Measurements from ENCODE around the gene BTF3L4. TPM values are rescaled to one million over a fixed set of nuclear protein-coding genes. Genes with fewer than 3 reads are reported as not detected.

BTF3L4 gene
- total RNA-seq, 1 donor from 2014 or later = 74.3 TPM

GRCh38 chr1:52096216-52096615 lies 40.1 kb downstream of the BTF3L4 start:
- Mint-ChIP-seq H3K27me3 (ENCODE audit: low read depth) (peaks cover 21% of the 10 kb centered on the region), H3K4me3 (no peak overlapping the region), H3K27ac (ENCODE audit: unreplicated experiment) (no peak overlapping the region), H3K4me1 (peaks cover 13% of the 10 kb centered on the region), H3K36me3 (ENCODE audit: low read depth) (peaks cover 3% of the 10 kb centered on the region), H3K9me3 (peaks cover 2% of the 10 kb centered on the region)
- DNase-seq (ENCODE audit: low read depth, low spot score) = no peak
- no peak for TF ChIP-seq CTCF (conservative IDR thresholded peaks at IDR 0.05)

- H3K36me3 Mint-ChIP-seq (ENCODE audit: low read depth) = no peaks in the 10 kb centered on the region
- no peak for TF ChIP-seq CTCF (conservative IDR thresholded peaks at IDR 0.05)
- H3K27me3 Mint-ChIP-seq (ENCODE audit: low read depth) = peaks cover 29% of the 10 kb centered on the region
- H3K4me1 Mint-ChIP-seq = peaks cover 13% of the 10 kb centered on the region
- no peak overlapping the region for H3K27ac Mint-ChIP-seq (ENCODE audit: unreplicated experiment)
- H3K9me3 Mint-ChIP-seq = peaks cover 2% of the 10 kb centered on the region
- H3K4me3 Mint-ChIP-seq = peak overlapping the region; percentile 18
- peak; percentile 31 for DNase-seq (ENCODE audit: low read depth, low spot score)
Observed at GRCh38 chr1:52098139-52098871, 42.2 kb downstream of the BTF3L4 start.

GRCh38 chr1:52102336-52103013 lies 46.4 kb downstream of the BTF3L4 start:
- H3K27ac Mint-ChIP-seq (ENCODE audit: unreplicated experiment) = no peak overlapping the region
- DNase-seq (ENCODE audit: low read depth, low spot score) = no peak
- H3K9me3 Mint-ChIP-seq = no peaks in the 10 kb centered on the region
- peaks cover 11% of the 10 kb centered on the region for H3K4me1 Mint-ChIP-seq
- H3K36me3 Mint-ChIP-seq (ENCODE audit: low read depth) = no peaks in the 10 kb centered on the region
- TF ChIP-seq CTCF (conservative IDR thresholded peaks at IDR 0.05) = no peak
- peaks cover 23% of the 10 kb centered on the region for H3K27me3 Mint-ChIP-seq (ENCODE audit: low read depth)
- no peak overlapping the region for H3K4me3 Mint-ChIP-seq

GRCh38 chr1:52111492-52111891 lies 55.4 kb downstream of the BTF3L4 start:
- H3K9me3 Mint-ChIP-seq = no peaks in the 10 kb centered on the region
- H3K4me1 Mint-ChIP-seq = no peaks in the 10 kb centered on the region
- peaks cover 5% of the 10 kb centered on the region for H3K27me3 Mint-ChIP-seq (ENCODE audit: low read depth)
- DNase-seq (ENCODE audit: low read depth, low spot score) = no peak
- no peaks in the 10 kb centered on the region for H3K36me3 Mint-ChIP-seq (ENCODE audit: low read depth)
- no peak overlapping the region for H3K4me3 Mint-ChIP-seq
- no peak overlapping the region for H3K27ac Mint-ChIP-seq (ENCODE audit: unreplicated experiment)
- no peak for TF ChIP-seq CTCF (conservative IDR thresholded peaks at IDR 0.05)

GRCh38 chr1:52112489-52112888 lies 56.4 kb downstream of the BTF3L4 start:
- Mint-ChIP-seq H3K9me3 (no peaks in the 10 kb centered on the region), H3K36me3 (ENCODE audit: low read depth) (no peaks in the 10 kb centered on the region), H3K4me1 (no peaks in the 10 kb centered on the region), H3K27ac (ENCODE audit: unreplicated experiment) (no peak overlapping the region), H3K27me3 (ENCODE audit: low read depth) (peaks cover 5% of the 10 kb centered on the region), H3K4me3 (no peak overlapping the region)
- no peak for TF ChIP-seq CTCF (conservative IDR thresholded peaks at IDR 0.05)
- no peak for DNase-seq (ENCODE audit: low read depth, low spot score)

All from neural crest cell (in vitro differentiated cells).